Stimulated activated CD8-positive, alpha-beta memory T cell treated with anti-CD3 and anti-CD28 coated beads, Interleukin-15, amount 100 ng/mL, for 4 hours (primary cell): ENCODE measurements around the gene HOXA3.

ENCODE experiments used
- DNase-seq, 2 donors: peaks; one replicate each; pipeline ENCODE4 v3.0.0-alpha.2; 2020; ENCODE audit warnings: low read depth in 2 of 2

HOXA3 gene

DNA sequence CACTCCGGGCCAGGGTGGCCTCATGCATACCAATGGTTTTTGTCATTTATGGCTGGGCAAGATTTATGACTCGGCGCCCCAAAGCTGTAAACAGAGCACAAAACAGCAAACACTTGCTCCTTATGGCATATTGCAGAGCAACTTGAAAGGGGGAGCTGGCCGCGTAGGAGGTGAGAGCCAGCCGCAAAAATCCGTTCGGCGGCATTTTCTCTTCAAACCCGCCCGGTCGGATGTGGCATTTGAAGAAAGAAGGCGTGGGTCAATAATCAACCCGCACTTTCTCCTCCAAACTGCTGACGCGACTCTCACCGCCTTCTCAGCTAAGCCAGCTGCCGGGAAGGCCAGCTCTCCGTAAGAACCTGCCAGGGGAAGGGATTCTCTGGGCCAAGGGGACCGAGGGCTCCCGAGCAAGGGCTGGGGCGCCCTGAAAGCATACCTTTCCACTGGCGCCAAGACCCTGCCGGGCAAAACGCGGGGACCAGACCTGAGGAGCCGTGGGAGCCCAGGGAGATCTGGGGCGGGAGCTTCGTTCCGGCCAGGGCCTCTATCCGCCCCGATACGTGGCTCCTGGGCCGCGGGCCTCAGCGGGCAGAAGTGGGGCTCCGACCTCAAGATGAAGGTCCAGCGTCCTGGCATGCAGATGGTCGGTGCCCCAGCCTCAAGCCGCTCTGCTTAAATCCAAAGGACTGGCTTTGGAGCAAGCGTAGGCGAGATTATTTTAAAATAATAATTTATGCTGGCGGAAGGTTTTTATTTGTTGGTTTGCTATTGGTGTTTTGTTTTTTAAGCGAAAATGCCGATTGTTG, 37.0 kb downstream of the HOXA3 start:
- no peak for DNase-seq

DNA sequence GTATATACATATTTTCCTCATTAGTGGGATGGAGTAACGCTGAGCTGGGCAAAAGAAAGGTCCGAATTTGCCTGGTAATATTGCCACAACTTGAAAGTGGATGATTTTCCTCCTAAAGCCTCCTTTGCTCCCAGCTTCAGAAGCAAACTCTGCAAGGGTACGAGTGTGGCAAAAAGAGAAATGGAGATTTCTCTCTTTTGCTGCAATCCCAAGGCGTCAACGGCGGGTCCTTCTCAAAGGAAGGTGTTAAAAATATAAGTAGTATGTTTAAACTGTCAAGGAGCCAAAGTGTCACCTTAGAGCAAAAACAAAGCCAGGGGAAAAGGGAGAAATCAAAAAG, 37.5 kb downstream of the HOXA3 start:
- DNase-seq: no peak

DNA sequence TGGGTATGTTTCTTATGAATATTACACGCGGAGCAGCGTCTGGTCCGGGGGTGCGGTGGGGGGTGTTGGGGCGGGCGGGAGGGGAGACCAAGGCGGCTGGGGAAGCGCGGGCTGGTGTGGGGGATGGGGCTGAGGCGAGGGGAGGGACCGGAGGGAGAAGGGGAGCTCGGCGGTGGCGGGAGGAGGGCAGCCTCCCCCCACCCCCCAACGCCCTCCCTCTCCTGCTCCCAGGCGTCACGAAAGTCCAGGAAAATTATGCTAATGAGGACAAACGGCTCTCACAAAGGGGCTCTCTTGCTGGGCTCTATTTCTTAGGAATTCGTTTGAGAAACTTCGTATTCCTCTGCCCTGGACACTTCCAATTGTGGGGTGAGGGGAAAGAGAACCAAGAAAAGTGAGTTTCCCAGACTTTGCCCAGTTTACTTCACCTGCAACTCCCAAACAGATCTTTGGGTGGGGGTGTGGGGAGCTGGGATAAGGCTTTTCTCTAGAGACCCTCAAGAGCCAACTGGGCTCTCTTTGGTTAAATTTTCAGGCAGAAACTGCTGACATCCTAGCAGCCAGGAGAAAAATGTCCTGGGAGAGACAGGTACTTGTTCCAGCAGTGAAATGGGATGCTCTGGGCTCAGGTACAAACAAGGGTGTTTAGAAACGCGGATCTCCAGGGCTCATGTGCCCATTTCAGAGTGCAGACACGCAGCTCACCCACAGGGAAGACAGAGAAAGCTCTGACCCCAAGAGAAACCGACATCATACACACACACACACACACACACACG, 38.2 kb downstream of the HOXA3 start:
- no peak for DNase-seq

DNA sequence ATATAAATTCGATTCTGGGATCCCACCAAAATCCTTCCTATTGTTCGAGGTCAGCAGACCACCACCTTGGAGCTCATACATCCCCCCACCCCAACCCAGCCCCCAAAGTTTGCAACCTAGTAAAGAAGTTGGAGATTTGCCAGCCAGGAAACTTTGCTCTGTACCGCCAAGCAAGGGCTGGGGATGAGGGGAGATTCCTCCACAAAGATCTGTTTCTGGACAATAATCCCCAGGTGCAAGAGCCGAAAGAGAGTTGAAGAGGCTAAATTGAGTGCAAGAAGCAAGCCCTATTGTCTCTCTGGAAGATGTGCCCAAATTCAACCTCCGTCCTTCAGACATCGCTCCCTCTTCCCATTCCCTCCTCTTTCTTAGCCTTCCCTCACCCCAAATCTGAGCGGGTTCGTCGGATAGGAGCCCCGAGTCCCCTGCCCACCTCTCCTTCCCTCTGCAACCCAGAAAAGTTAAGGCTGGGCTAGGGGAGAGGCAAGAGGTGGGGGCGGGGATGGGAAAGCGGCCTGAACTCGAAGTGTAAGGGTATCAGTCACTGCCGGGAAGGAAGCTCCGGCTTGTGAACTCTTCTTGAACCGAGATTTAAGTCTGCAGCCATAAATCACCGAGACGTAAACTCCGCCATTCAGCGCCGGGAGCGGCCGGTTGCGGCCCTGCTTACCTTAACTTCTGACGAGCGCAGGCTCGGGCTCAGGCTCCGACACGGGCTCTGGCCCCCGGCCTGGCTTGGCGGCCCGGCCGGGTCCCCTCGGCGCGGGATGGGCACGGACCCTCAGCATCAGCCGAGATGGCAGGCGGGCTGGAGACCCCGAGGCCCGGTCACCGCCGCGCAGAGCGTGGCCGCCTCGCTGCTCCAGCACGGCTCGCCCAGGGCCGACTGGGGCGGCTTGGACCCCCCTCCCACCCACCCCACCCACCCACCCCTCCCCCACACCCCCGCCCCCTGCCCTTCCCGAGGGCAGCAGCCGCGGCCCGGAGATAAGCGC, 39.1 kb downstream of the HOXA3 start:
- no peak for DNase-seq

DNA sequence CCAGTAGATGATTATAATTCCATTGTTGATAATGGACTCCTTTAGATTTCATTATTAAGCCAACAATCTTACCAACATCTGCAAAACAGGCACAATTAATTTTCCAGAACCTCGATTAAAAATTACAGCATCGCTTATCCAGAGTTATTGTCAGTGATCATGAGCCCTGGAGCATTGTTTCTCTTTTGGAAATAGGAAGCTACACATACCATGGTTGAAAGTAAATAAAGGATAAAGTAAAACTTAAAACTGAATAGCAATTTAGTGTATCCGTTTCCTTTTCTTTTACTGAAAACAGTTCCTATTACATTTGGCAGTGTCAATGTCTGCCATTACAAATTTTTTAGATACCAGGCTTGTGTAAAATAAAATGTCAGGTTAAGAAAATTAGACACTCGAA, 40.0 kb downstream of the HOXA3 start:
- DNase-seq: no peak

DNA sequence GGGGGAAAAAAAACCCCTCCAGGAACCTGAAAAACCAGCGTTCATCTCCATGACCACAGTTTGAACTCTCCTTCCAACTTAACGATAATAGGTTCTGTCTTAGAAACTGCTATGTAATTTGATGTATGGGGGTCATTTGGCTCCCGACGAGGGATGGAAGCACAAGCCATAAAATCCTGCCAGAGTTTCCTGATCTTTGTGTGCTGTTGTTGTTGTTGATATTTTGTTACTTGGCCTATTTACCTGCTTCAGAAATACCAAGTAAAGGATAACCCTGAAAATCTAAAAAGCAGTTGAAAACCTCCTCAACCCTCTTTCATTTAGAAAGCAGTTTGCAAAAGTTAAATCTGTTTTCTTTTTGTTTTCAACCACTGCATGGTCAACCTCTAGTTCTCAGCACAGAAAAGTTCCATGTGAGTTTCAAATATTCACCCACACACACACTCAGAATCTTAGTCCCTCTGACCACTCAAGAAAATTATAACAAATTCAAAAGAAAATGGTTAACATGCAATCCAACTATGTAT, 40.6 kb downstream of the HOXA3 start:
- DNase-seq: no peak

DNA sequence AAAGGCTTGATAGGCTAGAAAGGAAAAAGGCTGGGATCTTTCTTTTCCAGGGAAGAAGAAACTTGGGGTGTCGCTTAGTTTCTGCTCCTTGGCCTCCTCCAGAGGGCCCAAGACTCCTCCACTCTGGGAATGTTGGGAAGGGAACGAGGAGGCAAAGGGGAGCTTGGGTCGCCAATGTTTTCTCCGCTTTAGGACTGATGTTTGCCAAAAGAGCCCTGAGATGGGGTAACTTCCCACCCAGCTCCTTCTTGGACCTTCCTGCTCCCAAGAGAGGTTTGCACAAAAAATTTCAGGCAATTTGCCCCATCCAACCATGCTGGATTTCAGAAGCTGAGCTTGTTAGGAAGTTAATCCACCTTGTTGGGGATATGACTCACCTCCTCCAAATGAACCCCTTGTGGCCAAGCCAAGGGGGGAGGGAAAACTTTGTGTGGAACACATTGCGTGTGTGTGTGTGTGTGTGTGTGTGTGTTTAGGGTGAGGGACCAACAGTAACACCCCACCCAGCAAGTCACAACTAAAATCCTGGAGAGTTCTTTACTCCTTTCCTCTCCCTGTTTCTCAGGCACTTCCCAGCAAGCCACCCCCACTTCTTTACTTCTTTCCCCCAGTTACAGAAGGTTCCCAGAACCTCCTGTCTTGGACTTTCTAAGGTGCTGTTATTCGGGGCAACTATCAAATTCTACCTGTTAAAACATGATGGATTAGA, 41.2 kb downstream of the HOXA3 start:
- no peak for DNase-seq

DNA sequence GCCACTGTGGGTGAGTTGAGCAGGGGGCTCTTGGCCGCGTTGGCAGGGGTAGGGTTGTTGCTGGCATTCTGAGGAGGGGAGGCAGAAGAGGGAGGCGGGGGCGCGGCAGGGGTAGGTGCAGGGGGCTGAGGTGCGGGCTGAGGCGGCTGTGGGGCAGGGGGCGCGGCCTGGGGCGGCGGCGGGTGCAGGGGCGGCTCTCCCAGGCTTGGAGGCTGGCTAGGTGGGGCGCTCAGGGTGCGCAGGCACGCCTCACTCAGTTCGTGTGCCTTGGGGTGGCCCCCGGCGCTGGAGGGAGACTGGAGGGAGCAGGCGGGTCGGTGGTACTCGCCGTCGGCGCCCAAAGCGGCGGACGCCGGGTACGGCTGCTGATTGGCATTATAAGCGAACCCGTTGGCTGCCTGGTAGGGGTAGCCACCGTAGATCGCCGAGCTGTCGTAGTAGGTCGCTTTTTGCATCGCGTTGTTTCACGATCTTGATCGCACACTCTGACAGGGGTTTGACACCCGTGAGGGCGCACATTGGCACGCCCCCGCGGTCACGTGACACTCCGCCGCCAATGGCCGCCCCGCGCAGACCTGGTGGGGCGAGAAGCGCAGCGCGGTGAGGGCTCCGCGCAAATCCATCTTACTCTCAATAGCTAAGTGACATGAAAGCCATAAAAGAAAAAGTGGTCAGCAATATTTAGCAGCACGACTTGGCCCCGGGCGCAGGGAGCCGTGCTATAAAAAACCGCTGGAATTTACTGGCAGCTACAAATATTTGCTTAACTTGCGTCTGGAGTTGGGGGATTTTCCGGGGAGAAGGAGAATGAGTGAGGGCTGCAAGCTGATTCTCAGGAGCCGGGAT, 42.0 kb downstream of the HOXA3 start:
- DNase-seq: no peak

DNA sequence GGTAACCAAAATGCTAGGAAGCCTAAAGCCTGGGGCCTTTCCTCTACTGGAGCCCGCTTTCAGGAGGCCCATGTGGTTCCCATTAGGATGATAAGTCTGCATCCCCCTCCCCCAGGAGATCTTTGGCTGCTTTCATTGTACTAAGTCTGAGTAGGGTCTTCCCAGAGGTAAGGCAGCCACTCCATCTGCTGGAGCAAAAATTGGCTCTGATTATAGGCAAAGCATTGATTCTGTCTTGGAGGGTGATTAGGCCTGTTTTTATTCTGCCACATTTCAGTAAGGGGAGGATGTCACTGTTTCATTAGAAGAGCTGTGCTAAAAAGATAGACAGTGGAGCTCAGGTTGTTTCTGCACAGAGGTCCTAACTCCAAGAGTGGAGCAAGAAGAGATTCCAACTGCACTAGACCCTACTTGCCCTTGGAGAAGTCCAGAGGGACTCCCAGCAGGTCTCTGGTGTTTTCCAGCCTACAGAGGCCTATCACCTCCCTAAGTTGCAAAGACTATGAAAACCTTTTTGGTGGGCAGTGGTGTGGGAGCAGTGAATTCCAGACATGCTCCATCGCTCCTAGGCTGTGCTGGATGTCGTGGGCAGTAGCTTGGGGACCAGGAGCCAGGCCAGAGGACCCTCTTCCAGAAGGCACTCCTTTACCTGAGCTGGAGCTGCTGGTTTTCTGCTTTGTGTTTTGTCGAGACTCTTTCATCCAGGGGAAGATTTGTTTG, 42.8 kb downstream of the HOXA3 start:
- no peak for DNase-seq

DNA sequence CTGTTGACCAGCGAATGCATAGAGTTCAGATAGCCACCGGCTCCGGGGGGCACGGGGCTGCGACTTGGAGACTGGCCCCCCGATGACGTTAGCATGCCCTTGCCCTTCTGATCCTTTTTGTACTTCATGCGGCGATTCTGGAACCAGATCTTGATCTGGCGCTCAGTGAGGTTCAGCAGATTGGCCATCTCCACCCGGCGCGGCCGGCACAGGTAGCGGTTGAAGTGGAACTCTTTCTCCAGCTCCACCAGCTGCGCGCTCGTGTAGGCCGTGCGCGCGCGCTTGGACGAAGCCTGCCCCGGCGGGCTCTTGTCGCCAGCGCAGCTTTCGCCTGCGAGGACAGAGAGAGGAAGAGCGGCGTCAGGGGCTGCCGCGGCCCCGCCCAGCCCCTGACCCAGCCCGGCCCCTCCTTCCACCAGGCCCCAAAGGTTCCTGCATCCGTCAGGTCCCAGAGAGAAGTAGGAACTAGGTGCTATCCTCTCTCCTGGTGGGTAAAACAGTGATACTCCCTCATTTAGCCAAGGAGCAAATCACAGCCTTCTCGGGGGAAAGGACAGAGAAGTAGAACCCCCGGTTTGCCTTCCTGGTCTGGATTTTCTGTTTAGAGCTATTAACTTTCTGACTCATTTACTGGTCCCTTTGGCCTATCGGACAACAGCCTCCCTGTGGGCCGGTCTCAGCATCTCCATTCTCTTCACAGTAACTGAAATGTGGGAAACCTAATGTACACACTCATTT, 43.8 kb downstream of the HOXA3 start:
- DNase-seq: no peak

DNA sequence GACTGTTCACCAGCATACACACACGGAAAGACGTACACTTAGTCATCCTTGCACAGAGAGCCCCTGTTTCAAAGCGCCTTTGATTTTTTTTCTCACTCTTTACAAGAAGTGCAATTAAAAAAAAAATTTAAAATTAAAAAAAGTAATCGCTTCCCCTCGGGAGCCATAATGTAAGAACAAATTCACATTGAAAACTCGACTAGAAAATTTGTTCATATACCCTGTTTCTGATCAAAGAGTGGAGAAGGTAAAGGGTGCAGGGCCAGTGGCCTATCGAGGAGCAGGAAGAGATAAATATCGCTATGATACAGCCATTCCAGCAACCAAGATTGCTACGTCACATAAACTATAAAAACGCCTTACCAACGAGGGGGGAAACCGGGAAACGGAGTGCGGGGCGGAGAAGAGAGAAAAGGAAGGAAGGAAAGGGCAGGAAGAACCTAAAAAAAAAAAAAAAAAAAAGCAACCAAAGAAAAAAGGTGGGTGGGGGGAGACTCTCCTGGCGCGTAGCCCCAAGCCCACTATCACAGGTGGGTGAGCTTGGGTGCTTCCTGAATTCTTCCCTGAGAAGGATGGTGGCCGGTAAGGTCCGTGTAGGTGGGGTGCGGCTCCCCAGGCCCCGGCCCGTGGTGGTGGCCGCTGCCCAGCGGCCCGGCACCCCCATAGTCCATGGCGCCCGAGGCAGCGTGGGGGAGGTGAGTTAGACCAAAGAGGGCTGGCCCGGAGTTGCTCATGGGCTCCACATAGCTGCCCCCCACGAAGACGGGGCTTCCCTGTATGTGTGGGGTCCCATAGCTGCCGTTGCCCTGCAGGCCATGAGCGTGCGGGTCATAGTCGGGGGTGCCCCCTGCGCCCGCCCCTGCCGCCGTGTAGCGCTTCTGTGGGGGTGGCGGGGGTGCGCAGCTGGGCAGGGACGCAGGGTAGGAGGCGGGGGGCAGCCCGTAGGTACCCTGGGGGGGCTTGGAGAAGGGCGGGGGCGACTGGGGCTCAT, 44.7 kb downstream of the HOXA3 start:
- DNase-seq: no peak

DNA sequence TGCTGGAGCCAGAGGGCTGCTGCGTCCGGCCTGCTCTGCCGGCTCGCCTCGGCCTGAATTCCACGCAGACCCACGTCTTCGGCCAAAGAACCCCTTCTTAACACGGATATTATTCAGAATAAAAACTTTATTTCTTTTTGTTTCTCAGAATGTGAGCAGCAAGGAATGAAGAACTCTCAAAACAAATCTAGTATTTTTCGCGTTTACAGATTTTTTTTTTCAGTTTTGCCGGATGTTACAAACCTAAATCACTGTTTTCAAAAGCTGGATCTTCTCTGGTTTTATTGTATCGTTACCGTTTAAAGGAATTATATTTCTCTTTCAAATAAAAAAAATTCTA, 45.5 kb downstream of the HOXA3 start:
- no peak for DNase-seq

DNA sequence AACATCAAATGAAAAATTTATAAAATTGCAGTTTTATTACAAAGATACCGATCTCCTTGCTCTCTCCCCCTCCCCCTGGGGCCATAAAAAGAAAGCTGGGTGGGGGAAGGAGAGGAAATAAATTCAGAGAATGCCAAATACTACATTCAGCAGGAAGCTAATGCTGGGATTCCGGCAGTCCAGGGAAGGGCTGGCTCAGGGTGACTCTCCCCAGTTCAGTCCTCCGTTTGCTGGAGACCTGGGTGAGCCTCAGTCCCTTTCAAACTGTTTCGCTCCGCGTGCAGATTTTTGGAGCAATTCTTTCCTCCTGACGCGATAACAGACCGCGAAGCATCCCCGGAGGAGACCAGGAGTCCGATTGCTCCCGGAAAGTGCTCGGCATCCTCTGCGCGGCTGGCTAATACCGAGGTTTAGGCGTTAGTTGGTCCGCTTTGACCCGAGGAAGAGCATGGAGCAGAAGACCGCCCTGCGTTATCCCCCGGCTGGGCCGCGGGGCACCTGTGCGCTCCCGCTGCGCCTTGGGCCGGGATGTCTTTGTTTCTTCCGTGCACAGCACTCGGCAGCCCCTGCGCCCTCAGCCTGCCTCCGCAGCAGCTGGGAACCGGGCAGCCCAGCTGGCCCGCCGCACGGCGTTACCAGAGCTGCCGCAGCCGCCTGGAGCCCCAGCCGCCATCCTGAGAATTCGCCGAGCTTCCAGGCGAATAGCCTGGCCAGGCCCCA, 46.0 kb downstream of the HOXA3 start:
- no peak for DNase-seq

DNA sequence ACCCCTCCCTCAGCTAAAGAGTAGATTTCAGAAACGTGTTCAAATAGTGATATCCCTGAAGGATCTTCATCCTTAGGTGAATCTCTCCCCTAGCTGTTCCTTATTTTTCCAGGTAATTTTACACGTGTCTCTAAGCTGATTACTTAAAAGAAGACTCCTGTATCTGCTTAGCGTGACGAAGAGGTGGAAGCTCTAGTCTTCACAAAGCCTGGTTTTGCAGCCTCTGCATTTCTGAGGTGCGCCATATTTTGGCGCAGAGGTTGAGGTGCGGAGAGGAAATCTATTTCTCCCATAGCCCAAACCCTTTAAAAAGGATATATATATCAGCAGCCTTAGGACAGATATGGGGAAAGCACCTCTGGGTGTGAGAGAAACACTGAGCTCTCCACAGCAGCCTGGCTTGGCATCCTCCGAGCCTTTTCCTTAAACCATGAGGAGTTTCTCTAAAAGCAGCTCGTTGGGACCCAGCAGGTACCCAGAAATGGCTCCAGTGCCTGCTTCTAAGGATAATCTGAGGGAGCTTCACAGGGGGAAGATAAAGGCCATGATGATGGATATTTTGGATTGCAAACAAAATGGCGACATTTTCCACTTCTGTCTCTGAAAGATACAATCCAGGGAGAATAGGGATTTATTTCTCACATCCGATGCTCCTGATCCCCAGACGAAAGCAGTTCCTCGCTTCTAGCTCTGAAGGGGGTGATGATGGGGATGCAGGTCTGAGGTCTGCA, 46.9 kb downstream of the HOXA3 start:
- DNase-seq: no peak

DNA sequence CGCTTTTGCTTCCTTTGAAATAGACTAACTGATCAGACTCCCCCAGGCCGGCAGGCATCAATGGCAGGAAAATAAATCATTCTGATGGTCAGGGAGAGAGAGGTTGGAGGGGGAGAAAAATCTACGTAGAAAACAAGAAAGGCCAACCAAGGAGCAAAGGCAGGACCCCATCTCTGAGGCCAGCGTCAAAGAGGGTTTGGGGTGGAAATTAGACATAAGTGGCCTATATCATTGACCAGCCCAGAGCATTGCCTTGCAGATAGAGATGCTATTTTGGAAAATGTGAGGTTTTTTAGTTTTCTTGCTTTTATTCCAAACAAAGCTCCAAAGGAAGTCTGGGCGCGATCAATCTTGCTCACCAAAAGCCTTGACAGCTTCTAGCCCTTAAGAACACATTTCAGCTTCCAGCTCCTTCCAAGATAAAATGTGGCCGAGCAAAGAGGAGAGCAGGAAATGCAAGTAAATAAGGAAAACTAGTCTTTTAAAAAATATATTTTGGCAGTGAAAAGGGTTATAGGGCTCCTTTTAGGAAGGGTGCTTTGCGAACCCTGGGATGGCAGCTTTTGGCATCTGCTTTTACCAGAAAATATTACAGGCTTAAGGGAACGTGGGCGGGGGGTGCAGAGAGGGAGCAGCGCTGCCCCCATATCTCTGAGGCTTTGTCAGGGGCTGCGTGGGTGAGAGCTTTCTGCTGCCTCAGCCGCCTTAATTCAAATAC, 47.9 kb downstream of the HOXA3 start:
- DNase-seq: no peak
